Measurements from ENCODE around the gene RTN4R. TPM values are rescaled to one million over a fixed set of nuclear protein-coding genes. Genes with fewer than 3 reads are reported as not detected.
"Not testable (repeated sequence)": the region's sequence is repeated elsewhere in the genome, so short reads cannot be mapped to it uniquely, and the experiment has no call there.

The RTN4R gene
- total RNA-seq, 1 donor from 2014 or later: 1.4 TPM

DNA sequence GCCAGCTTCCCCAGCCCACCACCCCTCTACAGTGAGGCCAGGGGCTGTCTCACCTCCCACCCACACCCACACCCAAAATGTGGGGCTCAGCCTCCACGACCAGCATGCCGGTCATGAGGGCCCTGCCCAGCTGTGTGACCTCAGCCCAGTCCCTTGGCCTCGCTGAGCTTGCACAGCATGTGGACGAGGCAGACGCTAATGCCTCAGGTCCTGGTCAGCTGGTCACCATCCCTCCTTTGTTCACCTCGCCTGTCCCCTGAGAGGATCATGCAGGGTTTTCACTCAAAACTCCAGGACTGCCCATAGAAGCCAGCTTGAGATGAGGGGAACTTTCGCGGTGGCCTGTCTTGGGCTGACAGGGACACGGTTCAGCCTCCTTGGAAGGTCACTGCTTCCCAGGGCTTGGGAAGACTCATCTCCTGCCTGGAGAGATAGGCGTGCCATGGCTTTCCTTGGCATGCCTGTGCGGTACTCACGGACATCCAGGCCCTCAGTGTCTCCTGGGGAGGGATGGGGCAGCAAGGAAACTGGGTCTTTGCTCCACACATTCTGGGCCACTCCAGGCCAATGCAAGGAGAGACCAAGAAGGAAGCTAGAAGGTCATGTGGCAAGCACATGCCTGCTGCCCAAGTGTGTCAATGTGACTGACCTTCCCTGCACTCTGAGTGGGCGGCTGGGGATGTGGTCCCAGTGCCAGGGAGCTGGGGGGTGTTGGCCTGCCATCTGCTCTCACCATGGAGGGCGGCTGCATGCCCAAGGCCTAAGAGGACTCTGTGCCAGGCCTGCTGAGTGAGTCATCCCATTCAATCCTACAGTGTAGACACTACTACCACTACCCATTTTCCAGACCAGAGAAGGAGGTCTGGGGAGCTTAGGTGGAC lies 3.2 kb upstream of the RTN4R start:
- no peak for DNase-seq (ENCODE audit: low spot score)

DNA sequence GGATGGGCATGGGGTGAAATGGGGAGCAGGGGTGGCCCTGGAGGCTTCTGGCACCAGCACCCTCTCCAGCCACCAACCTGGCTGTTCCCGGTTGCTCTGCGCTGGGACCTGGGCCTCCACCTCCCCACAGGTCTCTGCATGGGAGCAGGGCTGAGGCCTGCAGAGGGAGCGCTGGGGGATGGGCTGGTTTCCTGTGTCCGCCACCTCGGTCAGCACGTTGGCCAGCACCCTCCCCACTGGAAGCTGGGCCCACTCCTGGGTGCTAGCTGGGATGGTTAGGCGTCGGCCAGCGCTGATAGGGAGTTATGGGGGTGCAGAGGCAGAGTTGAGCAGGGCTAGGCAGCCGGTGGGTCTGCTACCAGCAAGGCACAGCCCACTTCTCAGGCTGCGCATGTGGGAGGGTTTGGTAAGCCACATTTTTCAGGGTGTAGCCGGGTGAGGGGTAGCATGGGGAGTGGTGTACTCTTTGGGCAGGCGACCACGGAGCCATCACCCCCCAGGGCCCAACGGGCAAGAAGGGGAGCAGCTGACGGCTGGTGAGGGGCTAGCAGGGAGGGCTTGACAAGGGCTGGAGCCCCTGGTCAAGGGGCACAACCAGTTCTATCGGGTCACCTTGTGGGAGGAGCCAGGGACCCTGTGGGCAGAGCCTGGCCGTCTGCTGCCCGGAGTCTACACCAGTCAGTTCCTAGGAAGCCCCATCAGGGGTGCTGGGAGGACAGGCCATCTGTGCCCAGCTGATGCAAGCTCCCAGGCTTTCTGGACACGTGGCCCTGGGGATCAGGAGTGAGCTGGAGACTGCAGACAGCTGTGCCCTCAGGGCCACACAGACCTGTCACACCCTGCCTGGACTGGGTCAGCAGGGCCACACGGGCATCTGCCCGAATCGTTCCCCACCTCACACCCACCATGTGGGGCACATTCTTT lies 2.3 kb upstream of the RTN4R start:
- DNase-seq (ENCODE audit: low spot score): not testable (repeated sequence)

DNA sequence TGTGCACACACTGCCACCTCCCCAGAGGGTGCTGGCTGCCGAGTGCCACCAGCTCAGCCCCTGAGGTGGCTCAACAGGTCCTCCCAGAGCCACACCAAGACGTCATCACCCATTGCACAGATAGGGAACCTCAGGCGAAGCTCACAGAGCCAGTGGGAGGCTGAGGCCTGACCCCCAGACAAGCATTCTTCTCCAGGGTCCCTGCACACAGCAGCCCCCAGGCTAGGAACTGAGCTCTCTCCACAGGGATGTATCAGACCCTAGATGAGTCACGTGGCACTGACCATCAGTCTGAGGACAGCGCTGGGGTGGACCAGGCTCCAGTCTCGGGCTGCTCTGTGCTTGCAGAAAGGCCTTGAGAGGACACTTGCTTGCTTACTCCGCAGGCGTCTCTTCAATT lies 1.6 kb upstream of the RTN4R start:
- DNase-seq (ENCODE audit: low spot score): not testable (repeated sequence)

DNA sequence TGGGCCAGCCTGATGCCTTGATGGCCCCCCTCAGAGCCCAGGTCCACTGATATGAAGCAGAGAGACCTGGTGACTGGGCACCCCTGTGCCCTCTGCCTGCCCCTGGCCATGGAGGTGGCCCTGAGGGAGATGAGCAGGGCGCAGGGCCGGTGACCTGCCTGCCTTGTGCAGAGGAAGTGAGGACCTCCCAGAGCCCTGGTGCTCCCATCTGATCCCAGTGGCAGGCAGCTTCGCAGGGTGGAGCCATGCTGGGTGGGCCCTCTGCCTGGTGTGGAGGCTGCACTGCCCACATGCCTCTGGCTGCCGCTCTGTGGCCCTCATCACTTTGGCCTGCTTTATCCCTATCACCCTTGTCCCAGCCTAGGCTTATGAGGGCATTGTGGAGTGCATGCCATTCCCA lies 1.1 kb upstream of the RTN4R start:
- not testable (repeated sequence) for DNase-seq (ENCODE audit: low spot score)

DNA sequence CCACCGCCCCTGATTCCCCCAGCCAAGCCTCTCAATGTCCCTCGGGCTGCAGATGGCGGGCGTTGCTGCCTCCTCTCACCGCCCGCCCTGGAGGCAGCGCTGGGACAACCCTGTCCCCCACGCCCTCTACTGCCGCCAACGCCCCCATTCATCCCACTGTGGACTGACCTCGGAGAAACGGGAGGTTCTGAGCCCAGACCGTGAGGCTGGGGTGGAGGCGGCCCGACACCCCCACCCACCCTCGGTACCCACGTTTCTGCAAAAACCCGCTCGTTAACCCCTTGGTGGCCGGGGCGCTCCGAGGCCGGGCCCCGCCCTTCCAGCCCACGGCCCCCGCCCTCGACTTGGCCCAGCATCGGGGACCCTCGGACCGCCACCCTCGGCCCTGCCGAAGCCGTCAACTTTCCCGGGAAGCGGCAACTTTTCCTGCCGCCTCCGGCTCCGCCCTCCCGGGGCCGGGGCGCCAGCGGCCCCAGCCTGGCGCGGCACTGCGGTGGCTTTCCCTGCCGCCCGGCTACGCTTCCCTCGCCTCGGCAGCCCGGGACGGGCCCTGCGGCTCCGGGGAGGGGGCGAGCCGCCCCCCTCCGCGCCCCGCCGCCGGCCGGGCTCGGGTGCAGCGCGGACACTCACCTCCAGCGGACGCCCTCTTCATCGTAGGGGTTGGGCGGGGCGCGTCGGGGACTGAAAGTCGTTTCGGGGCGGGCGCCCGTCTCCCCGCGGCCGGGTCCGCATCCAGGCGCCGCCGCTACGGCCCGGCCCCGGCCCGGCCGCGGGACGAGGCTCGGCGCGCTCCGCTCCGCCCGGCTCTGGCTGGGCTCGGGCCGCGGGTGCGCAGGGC lies 458 bp downstream of the RTN4R start:
- DNase-seq (ENCODE audit: low spot score): no peak

DNA sequence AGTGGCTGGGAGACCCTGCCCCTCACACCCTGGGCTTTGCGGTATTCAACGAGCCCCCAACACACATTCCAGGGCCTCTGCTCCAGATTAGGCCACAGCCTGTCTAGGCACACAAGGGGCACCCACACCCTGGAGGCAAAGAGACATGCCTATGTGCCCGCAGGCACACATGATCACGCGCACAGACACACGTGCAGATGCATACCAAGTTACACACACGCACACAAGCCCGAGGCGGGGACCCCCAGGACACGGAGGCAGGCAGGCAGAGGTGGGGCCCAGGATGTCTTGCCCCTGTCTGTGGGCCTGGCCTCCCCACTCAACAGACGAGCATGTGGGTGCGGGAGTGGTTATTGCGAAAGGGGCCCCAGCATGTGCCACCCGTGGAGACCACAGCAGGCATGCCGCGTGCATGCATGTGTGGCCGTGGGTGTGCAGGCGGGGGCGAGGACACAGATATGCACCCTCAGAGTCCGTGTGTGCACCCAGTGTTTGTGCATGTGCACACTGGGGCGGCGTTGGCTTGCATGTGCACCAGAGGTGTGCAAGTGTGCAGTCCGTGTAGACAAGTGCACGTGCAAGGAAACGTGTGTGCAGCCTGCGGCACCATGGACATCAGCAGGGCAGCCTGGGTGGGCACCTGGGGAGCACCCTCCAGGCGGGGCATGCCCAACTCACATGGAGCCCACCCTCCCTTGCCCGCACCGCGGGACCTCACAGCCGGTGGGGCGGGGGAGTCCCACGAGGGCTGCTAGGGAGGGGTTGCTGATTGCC lies 1.3 kb downstream of the RTN4R start:
- not testable (repeated sequence) for DNase-seq (ENCODE audit: low spot score)

DNA sequence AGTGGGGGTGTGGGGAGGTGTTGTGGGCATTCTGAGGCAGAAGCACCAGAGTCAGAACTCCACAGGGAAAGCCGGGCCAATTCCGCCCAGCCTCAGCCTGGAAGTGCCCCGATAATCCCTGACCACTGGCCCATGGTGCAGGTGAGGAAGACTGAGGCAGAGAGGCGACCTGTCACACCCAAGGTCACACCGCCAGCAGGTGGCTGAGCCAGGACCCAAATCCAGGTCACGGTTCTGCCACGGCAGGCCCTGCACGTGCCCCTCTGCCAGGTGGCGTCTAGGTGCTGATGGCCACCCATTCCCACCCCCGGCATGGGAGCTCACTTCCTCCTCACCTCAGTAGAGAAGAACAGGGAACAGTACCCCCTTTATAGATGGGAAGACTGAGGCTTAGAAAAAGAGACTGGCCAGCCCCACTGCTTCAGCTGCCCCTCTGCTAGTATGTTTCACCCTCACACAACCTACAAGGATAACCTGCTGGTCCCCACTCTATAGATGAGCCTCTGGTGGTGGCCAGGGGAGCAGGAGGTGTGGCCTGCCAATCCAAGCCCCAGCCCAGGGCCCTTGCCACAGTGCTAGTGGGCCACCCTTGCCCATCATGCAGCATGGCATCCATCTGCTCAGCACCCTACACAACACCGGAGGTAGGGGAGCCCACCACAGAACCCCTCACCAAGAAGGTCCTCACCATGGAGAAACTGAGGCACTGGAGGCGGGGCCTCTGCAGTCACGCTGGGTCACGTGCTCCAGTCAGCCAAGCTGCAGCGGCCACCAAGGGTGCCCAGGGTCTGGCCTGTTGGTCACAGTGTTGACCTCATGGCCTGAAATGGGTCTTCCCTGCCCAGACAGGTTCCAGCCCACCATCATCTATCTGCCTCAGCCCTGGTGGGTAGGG lies 2.1 kb downstream of the RTN4R start:
- DNase-seq (ENCODE audit: low spot score): not testable (repeated sequence)

DNA sequence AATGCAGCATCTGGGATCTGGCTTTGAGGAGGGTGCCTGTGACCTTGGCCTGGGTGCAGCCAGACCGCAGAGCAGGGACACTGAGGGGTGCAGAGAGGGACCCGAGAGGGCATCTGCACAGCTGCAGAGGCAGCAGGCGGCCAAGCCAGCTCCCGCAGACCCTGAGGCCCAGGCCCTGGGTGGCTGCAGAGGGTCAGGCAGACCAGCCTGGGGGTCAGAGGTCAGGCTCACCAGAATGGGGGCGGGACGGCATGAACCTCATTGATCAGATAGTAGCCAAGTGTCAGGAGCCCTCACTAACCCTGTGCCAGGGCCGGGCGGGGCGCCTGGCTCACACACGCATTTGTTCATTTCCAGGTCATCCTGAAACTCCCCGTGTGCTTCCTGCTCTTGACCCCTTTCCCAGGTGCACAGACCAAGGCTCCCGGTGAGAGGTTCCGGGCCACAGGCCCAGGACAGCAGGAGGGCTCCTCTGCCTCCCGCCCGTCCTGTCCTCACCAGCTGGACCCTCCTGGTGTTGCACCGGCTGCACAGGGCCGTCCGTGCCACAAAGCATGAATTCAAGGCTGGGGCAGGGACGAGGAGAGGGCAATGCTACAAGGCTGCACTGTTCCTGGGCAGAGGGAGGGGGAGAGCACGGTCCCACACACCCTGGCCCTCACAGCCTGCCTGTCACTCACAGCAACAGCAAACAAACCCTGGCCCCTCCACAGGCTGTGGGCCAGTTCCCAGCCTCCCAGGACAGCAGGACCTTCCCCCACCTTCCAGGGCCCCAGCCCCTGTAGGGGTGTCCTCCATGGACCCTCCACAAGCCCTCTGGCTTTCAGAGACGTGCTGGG lies 3.3 kb downstream of the RTN4R start:
- DNase-seq (ENCODE audit: low spot score): no peak

DNA sequence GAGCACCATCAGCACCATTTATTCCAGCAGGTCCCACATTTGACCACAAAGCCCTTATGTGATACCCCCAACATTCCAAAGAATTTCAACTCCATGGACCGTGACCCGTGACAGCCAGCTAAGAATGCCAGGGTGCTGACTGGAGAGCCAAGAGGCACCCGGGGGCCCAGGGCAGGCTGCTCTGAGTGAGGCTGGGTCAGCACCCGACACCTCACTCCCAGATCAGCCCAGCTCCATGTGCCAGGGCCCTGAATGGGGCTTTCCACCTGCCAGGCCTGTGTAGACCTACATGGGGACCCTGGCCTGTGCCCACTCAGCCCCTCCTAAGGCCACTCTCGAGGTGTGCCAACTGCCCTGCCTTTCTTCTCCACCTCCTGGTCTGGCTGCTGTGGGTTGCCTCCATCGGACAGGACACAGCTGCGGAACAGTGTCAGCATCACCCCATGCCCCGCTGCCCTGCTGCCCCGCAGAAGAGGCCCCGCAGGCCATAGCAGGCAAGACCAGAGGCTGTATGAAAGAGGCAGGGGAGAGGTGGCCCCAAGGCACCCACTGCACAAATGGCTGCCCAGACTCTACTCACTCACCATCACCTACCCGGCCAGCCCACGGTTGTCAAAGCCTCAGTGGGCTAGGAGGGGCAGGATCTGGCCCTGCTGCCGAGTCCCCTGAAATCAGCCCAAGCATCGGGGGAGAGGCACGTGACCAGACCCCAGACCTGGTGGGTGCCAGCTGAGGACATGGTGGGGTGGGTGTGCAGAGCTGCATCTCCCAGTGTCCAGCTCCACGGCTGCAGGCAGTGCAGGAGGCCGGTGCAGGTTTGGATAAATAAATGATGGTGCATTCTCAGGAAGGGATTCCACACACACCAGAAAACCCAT lies 4.5 kb downstream of the RTN4R start:
- not testable (repeated sequence) for DNase-seq (ENCODE audit: low spot score)

DNA sequence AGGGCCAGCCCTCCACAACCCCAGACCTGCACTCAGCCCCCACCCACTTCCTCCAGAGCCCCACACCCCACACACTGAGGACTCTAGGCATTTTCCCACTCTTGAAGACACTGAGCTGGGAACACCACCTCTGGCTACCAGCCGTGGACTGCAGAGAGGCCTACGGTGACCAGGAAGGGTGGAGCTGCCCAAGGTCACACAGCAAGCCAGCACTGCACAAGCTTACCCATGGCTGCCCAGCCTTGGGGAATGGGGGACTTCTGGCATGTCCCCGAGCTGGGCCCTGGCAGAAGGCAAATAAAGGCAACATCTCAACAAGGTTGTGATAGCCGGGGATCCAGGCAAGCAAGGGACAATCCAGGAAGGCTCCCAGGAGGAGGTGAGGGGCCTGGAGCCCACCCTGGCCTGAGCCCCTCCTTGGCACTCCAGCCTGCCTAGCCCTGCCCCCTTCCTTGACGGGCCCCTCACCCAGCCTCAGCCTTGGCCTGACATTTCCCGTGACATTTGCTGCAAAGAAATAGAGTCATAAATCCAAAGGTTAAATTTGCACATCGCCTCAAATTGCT lies 5.5 kb downstream of the RTN4R start:
- no peak for DNase-seq (ENCODE audit: low spot score)

DNA sequence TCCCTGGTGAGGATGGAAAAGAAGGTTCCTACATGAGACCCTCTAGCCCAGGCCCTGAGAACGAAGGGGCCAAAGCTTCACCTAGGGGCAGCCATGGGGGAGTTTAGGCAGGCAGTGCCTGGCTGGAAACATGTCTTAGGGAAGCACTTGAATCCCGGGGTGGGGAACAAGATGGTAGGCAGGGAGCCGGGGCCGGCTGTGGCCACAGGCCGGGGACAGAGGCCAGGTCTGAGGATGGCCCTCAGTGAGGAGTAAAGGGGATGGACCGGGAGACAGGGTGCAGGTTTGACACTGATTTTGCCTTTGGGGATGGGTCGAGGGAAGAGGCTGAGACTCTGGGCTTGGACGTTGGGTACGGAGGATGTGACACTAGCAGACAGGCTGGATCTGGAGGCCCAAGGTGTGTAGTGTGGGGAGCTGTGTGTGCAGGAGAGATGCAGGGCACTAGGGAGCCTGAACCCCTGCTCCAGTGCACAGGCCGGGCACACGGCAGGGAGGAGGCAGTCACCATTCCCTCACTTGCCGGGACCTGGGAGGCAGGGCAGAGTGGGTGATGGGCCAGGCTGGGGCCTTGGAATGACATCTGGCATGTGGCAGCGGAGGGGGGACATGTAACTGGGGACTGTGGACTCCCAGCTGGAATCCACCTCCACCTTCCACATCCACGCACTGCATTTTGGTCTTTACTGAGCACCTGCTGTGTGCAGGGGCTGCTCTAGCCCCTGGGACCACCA lies 6.1 kb downstream of the RTN4R start:
- DNase-seq (ENCODE audit: low spot score): no peak

DNA sequence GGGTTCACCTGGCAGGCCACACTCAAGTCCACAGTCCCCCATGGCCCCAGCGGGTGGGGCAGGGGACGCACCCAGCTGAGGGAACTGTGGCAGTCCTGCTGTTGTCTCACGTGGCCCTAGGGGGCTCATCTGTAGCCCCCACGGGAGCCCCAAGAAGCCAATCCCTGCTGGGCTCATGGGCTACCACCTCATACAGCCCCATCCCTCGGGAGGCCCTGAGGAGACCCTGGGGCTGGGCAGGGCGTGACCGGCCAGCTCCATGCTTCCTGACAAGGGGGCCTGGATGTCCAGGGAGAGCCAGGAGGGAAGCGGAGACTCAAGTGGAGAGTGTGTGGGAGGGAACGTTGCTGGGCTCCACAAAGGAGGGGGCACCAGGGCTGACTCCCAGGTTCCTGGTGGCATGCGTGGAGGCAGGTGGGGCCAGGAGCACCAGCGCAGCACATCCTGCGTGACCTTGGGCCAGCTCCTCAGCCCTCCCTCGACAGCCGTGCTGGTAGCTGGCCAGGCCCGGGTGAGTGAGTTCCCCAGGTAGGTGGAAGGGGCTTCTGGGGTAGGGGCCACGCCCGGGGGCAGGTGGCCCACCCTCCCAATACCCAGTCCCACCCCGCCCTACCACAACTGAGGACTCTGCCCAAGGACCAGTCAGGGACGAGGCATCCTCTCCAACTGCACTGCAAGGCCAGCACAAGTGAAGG lies 7.9 kb downstream of the RTN4R start:
- no peak for DNase-seq (ENCODE audit: low spot score)

DNA sequence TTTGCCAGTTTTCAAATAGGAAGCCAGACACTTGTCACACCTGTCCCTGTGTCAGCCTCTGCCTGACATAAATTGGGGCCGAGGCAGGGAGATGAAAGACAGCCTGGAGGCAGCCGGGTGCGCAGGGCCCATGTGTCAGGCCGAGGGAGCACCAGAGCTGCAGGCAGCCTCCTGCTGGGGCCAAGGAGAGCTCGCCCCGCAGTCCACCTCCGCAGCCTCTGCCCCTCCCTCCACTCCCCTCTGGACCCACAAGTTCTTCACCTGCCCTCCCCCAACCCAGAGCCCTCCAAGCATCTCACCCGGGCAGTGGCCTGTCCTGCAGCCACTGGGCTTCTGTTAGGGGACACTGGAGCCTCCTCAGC lies 8.8 kb downstream of the RTN4R start:
- no peak for DNase-seq (ENCODE audit: low spot score)

DNA sequence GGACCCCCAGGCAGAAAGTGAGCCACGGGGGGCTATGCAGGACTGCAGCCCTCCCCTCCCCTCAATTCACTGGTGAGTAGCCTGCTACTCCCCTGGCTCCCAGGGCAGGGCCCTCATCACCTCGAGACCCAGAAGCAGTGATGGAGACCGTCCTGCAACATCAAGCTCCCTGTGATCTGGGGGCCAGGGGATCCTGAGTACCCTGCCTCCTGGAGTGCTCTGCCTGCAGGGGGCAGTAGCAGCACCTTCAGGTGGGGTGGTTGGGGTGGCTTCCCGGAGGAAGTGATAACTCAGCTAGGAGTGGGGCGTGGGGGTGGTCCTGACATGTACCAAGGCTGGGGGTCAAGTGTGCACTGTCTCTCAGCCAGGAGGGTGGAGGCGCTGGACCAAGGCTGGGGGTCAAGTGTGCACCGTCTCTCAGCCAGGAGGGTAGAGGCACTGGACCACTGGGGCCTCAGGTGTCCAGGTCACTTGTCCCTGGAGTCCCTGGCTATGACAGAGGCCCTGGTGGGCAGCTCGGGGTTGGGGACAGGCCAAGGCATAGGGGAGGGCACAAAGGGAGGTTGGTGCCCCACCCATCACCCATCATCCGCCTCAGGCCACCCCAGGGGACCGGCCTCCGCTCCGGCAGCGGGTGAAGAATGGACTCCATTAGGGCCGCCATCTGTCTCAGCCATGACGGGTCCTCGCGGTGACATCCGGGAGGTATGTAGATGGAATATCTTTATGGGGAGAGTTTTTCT lies 9.4 kb downstream of the RTN4R start:
- no peak for DNase-seq (ENCODE audit: low spot score)

DNA sequence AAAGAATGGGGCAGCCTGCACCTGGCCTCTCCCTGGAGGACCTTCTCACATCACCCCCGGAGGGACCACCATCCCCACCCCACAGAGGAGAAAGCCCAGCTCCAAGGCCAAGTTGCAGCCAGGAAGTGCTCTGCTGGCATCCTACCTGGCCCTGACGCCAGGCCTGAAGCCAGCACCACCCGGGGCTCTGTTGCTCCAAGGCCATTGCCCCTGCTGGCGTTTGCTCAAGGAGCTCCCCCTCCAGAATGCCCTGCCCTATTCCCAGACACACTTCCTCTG lies 10.2 kb downstream of the RTN4R start:
- no peak for DNase-seq (ENCODE audit: low spot score)

All from umbilical cord (tissue), 2 donors.